WI38 (cell line): ENCODE data around the gene SH3BP4.
A peak's percentile ranks its signal among the peaks of the same experiment; 100 is the strongest.

Source experiments
- H3K4me3 ChIP-seq: 2 replicates; pipeline ENCODE4 v1.5.1; 2011; ENCODE audit warnings: low read depth, mild to moderate bottlenecking, control low read depth, low read length
- TF ChIP-seq, protein P1 (sequence below): IDR thresholded peaks from 2 replicates; pipeline ENCODE4 v1.5.1; 2012; ENCODE audit warnings: low read depth, mild to moderate bottlenecking, control low read depth, low read length

Gene SH3BP4

GRCh38 chr2:234945339-234945873 is 6.4 kb upstream of the SH3BP4 start:
- TF ChIP-seq, protein P1, sequence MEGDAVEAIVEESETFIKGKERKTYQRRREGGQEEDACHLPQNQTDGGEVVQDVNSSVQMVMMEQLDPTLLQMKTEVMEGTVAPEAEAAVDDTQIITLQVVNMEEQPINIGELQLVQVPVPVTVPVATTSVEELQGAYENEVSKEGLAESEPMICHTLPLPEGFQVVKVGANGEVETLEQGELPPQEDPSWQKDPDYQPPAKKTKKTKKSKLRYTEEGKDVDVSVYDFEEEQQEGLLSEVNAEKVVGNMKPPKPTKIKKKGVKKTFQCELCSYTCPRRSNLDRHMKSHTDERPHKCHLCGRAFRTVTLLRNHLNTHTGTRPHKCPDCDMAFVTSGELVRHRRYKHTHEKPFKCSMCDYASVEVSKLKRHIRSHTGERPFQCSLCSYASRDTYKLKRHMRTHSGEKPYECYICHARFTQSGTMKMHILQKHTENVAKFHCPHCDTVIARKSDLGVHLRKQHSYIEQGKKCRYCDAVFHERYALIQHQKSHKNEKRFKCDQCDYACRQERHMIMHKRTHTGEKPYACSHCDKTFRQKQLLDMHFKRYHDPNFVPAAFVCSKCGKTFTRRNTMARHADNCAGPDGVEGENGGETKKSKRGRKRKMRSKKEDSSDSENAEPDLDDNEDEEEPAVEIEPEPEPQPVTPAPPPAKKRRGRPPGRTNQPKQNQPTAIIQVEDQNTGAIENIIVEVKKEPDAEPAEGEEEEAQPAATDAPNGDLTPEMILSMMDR: no peak
- no peak overlapping the region for H3K4me3 ChIP-seq

- H3K4me3 ChIP-seq: no peak overlapping the region
- TF ChIP-seq, protein P1: no peak
Measured at GRCh38 chr2:234947556-234947955, 4.3 kb upstream of the SH3BP4 start.

GRCh38 chr2:234949762-234950434 is 1.9 kb upstream of the SH3BP4 start:
- H3K4me3 ChIP-seq: no peak overlapping the region

GRCh38 chr2:234950435-234950729 is 1.4 kb upstream of the SH3BP4 start:
- no peak overlapping the region for H3K4me3 ChIP-seq
- TF ChIP-seq, protein P1: no peak

More at GRCh38 chr2:234949762-234950434, 1.9 kb upstream of the SH3BP4 start:
- TF ChIP-seq, protein P1: no peak

- TF ChIP-seq, protein P1: no peak
- H3K4me3 ChIP-seq: peak overlapping the region; percentile 61
Measured at GRCh38 chr2:234950730-234951663, 820 bp upstream of the SH3BP4 start.

- peak overlapping the region; percentile 72 for H3K4me3 ChIP-seq
- TF ChIP-seq, protein P1: no peak
Measured at GRCh38 chr2:234952270-234953115, 676 bp downstream of the SH3BP4 start.
